Esophagus muscularis mucosa (tissue), 4 donors: ENCODE results near the gene TNIP3. TPM values are rescaled to one million over a fixed set of nuclear protein-coding genes. Genes with fewer than 3 reads are reported as not detected.

Source experiments
- DNase-seq: peaks from one replicate; pipeline ENCODE4 v3.0.0-alpha.2; 2017; ENCODE audit errors: extremely low spot score
- H3K27ac ChIP-seq, 4 donors: fragments of 200-600 bp; sonication (generic); replicated peaks in 1 of 4; 1 replicate in 3 of 4; 2 replicates in 1 of 4; pipeline ENCODE4 v1.5.1; 2016 to 2019; ENCODE audit warnings: mild to moderate bottlenecking in 1 of 4
- H3K27me3 ChIP-seq, 4 donors: fragments of 200-600 bp; sonication (generic); one replicate each; pipeline versions ENCODE4 v1.5.1 to v1.6.0; 2016 to 2019
- H3K36me3 ChIP-seq, 4 donors: fragments of 200-600 bp; sonication (generic); one replicate each; pipeline ENCODE4 v1.5.1; 2016 to 2019
- H3K4me1 ChIP-seq, 4 donors: fragments of 200-600 bp; sonication (generic); one replicate each; pipeline ENCODE4 v1.5.1; 2016 to 2019
- H3K4me3 ChIP-seq, 4 donors: fragments of 200-600 bp; sonication (generic); 1 replicate in 2 of 4; 2 replicates in 2 of 4; pipeline ENCODE4 v1.5.1; 2016 to 2019; ENCODE audit warnings: mild to moderate bottlenecking in 4 of 4, moderate library complexity in 1 of 4
- H3K9me3 ChIP-seq, 4 donors: fragments of 200-600 bp; sonication (generic); 1 replicate in 3 of 4; 2 replicates in 1 of 4; pipeline ENCODE4 v1.5.1; 2016 to 2019
- CTCF ChIP-seq, 3 experiments: fragments of 200-600 bp in 2 of 3; fragments of 450-650 bp in 1 of 3; sonication (generic) in 2 of 3; IDR thresholded peaks; one replicate each; pipeline ENCODE4 v1.5.1; 2017 to 2019; ENCODE audit warnings: antibody characterized with exemption in 3 of 3, mild to moderate bottlenecking in 2 of 3, moderate library complexity in 1 of 3
- EP300 ChIP-seq: sonication (generic); formaldehyde crosslinking; IDR thresholded peaks from one replicate; pipeline ENCODE4 v1.6.1; 2017; ENCODE audit warnings: antibody characterized with exemption
- POLR2A ChIP-seq: fragments of 450-650 bp; IDR thresholded peaks from one replicate; pipeline ENCODE4 v1.6.1; 2017; ENCODE audit warnings: antibody characterized with exemption, moderate library complexity, mild to moderate bottlenecking, low read depth
- POLR2AphosphoS5 ChIP-seq, 2 donors: sonication (generic); formaldehyde crosslinking; IDR thresholded peaks; one replicate each; pipeline ENCODE4 v1.6.1; 2017; ENCODE audit warnings: antibody characterized with exemption in 2 of 2
- WGBS: methylation state at CpG from one replicate; pipeline ENCODE4 v1.1.5; 2018; 5-methylcytosine and 5-hydroxymethylcytosine counted together
- intact Hi-C: fragments of 100-400 bp; cut with DNase I; formaldehyde crosslinking; loops from one replicate; pipeline ENCODE4 v1.15.1; 2023
- total RNA-seq, 4 donors: library from RNA; depleted of rRNA; stranded (reverse); fragments of >200 nt; gene quantifications; one replicate each; pipeline versions ENCODE4 v1.1.0 to v1.2.1, GENCODE V29; 2016

The TNIP3 gene
- total RNA-seq, 4 donors from 2014 or later = 2.2 TPM; not detected in 3

GRCh38 chr4:121192480-121192879, 28.4 kb upstream of the TNIP3 start:
- intact Hi-C loops = no loop called here
- TF ChIP-seq CTCF (IDR thresholded peaks at IDR 0.05) (peak; percentile 49 to 73 (median 66)), POLR2A (no peak)

GRCh38 chr4:121192013-121192412, 27.9 kb upstream of the TNIP3 start:
- H3K4me3 ChIP-seq = peak overlapping the region in 3 of 4 donors; percentile 11 to 25 (median 14)
- TF ChIP-seq POLR2A (no peak), EP300 (no peak), POLR2AphosphoS5 (IDR thresholded peaks at IDR 0.05) (no peak), CTCF (IDR thresholded peaks at IDR 0.05) (no peak)
- H3K27ac ChIP-seq = no peak overlapping the region
- no peaks in the 10 kb centered on the region for H3K4me1 ChIP-seq
- no peak for DNase-seq
- H3K9me3 ChIP-seq = no peaks in the 10 kb centered on the region
- no peaks in the 10 kb centered on the region for H3K27me3 ChIP-seq
- intact Hi-C loops = no loop called here
- no peaks in the 10 kb centered on the region for H3K36me3 ChIP-seq
- 43% methylated on average over 11 of the region's 11 CpGs for WGBS

More at GRCh38 chr4:121192480-121192879, 28.4 kb upstream of the TNIP3 start:
- WGBS = 22% methylated on average over 6 of the region's 6 CpGs
- Histone ChIP-seq H3K4me3 (peak overlapping the region in 3 of 4 donors; percentile 11 to 25 (median 14)), H3K9me3 (no peaks in the 10 kb centered on the region), H3K27ac (no peak overlapping the region), H3K36me3 (no peaks in the 10 kb centered on the region), H3K4me1 (no peaks in the 10 kb centered on the region), H3K27me3 (no peaks in the 10 kb centered on the region)
- no peak for DNase-seq

GRCh38 chr4:121191361-121191760, 27.2 kb upstream of the TNIP3 start:
- no peak for TF ChIP-seq POLR2AphosphoS5 (IDR thresholded peaks at IDR 0.05)
- no peak for TF ChIP-seq POLR2A
- no peak for TF ChIP-seq CTCF (IDR thresholded peaks at IDR 0.05)
- no peak for TF ChIP-seq EP300
- Histone ChIP-seq H3K27ac (no peak overlapping the region), H3K4me1 (no peaks in the 10 kb centered on the region), H3K36me3 (no peaks in the 10 kb centered on the region), H3K9me3 (no peaks in the 10 kb centered on the region), H3K4me3 (no peak overlapping the region), H3K27me3 (no peaks in the 10 kb centered on the region)
- intact Hi-C loops = no loop called here
- DNase-seq = no peak
- WGBS = 85% methylated on average over 1 of the region's 1 CpG

GRCh38 chr4:121190389-121190788, 26.3 kb upstream of the TNIP3 start:
- intact Hi-C loops = no loop called here
- H3K36me3 ChIP-seq = no peaks in the 10 kb centered on the region
- no peaks in the 10 kb centered on the region for H3K27me3 ChIP-seq
- DNase-seq = no peak
- 91% methylated on average over 4 of the region's 4 CpGs for WGBS
- no peak overlapping the region for H3K27ac ChIP-seq
- H3K9me3 ChIP-seq = no peaks in the 10 kb centered on the region
- H3K4me3 ChIP-seq = no peak overlapping the region
- no peak for TF ChIP-seq POLR2A
- TF ChIP-seq CTCF (IDR thresholded peaks at IDR 0.05) = no peak
- TF ChIP-seq POLR2AphosphoS5 (IDR thresholded peaks at IDR 0.05) = no peak
- no peak for TF ChIP-seq EP300
- no peaks in the 10 kb centered on the region for H3K4me1 ChIP-seq
